Dedifferentiated amniotic fluid mesenchymal stem cell (primary cell): Measurements from ENCODE around the gene KIF1B.
"Not testable (repeated sequence)": the region's sequence is repeated elsewhere in the genome, so short reads cannot be mapped to it uniquely, and the experiment has no call there.

ENCODE experiments used
- DNase-seq: peaks from one replicate; pipeline ENCODE4 v3.0.0-alpha.2; 2016; ENCODE audit errors: extremely low spot score

Gene KIF1B

DNA sequence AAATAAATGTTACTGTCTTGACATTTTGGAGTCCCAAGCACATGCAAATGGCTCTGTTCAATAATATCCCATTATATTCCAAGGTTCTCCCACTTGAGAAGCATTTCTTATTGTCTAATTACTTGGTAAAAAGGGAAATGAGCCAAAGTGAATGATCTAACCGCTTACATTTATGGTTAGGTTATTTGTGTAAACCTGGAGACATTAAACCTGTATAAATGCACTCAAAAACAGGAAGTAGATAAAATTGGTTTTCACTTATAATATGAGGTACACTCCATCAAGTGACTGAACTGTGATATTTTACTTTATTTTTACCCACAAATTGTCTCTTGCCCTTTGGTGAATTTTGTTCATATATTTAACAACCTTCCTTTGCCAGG, 26.8 kb downstream of the KIF1B start:
- no peak for DNase-seq

DNA sequence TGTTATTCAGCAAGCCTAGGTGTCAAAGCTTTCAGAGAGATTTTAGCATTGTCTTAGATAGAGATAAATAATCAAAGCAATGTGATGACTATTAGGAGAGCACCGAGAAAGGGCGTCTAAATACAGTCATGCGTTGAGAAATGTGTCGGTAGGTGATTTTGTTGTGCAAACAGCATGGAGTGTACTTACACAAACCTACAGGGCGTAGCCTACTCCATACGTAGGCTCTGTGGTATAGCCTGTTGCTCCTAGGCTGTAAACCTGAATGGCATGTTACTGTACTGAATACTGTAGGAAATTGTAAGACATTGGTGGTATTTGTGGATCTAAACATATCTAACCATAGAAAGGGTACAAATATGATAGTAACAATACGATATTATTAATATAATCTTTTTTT, 31.8 kb downstream of the KIF1B start:
- no peak for DNase-seq

DNA sequence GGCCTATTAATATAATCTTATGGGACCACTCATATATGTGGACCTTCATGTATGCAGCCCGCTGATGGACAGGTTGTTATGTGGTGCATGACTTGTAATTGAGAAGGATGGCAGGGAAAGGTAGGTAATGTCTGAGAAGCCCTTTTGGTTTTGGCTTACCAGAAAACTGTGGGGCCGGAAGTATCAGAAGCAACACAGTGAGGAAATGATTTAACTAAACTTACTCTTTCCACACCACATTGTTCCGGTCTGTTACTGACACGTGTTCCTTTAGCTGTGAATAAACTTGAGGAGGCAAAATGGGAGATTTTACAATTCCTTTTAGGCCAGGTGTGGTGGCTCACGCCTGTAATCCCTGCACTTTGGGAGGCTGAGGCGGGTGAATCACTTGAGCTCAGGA, 32.4 kb downstream of the KIF1B start:
- no peak for DNase-seq

DNA sequence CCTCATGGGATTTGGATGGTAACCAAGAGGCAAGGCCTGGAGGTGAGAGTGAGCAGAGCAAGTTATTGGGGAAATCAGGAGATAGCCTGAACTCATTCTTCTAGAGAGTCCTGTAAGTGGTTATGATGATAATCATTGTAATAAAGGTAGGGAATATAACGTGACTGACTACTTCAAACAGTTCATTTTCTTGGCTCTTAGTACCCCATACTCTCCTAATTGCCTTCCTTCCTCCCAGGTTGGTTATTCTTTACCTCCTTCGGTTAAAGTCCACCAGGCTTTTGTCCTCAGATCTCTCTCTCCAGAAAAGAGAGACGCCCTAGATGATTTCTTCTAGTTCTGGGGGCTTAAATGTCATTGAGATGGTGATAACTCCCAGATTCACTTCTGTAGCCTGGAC, 35.3 kb downstream of the KIF1B start:
- no peak for DNase-seq

DNA sequence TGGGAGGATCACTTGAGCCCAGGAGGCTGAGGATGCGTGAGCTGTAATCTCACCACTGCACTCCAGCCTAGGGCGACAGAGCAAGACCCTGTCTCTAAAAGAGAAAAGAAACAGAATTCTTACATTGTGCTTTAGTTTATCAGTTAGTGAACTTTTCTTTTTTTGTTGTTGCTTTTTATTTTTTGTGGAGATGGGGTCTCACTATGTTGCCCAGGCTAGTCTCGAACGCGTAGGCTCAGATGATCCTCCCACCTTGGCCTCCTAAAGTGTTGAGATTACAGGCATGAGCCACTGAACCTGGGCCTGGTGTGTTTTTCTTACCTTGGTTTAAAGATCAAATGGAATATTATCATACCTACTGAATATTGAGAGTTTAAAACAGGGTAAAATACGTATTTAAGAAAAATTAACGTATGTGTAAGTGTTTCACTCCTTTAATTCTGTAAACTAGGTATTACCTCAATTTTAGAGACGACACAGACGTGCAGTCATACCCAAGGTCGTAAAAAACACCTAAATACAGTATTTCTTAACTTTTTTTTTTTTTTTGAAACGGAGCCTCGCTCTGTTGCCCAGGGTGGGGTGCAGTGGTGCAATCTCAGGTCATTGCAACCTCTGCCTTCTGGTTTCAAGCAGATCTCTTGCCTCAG, 39.6 kb downstream of the KIF1B start:
- no peak for DNase-seq

- DNase-seq = no peak
These were observed 40.3 kb downstream of the KIF1B start for GRCh38 chr1:10250663-10251062.

DNA sequence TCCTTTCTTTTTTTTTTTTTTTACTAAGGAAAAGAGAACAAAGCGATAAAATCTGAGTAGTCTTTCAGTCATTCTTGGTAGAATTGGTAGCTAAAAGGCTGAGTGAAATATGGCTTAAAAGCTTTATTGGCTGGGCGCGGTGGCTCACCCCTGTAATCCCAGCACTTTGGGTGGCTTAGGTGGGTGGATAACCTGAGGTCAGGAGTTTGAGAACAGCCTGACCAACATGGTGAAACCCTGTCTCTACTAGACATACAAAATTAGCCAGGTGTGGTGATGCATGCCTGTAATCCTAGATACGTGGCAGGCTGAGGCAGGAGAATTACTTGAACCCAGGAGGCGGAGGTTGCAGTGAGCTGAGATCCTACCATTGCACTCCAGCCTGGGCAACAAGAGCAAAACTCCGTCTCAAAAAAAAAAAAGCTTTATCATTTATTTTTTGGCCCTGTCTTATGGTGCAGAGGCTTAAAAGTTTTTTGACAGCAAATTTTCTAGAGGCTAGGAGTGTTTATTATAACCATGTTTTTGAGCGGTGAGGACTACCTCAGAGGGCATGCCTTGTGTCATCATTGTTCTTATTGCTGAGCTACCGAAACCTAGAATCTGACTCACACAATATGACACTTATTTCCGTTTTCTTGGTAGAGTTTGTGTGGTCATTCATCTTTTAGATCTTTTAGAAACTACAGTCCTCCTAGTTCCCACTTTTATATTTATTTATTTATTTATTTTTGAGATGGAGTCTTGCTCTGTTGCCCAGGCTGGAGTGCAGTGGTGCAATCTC, 41.1 kb downstream of the KIF1B start:
- DNase-seq = not testable (repeated sequence)

DNA sequence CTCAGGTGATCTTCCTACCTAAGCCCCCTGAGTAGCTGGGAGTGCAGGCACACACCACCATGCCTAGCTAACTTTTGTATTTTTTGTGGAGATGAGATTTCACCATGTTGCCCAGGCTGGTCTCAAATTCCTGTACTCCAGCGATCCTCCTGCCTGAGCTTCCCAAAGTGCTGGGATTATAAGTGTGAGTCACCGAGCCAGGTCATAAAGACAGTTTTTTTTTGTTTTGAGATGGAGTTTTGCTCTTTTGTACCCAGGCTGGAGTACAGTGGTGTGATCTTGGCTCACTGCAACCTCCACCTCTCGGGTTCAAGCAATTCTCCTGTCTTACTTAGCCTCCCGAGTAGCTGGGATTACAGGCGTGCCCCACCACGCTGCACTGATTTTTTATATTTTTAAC, 42.1 kb downstream of the KIF1B start:
- peak; percentile 38 for DNase-seq

DNA sequence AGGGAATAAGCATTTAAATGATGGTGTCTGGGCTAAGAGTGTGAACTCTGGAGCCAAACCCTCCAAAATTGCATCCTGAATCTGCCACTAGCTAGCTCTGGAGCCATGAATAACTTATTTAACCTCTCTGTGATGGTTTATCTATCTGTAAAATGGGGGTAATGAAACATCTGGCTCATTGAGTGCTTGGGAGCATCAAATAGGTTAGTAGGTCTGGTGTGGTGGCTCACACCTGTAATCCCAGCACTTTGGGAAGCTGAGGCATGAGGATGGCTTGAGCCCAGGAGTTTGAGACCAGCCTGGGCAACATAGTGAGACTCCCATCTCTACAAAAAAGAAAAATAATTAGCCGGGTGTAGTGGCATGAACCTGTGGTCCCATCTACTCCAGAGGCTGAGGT, 42.8 kb downstream of the KIF1B start:
- DNase-seq = no peak

GRCh38 chr1:10253755-10254154, 43.4 kb downstream of the KIF1B start:
- DNase-seq = peak; percentile 89

DNA sequence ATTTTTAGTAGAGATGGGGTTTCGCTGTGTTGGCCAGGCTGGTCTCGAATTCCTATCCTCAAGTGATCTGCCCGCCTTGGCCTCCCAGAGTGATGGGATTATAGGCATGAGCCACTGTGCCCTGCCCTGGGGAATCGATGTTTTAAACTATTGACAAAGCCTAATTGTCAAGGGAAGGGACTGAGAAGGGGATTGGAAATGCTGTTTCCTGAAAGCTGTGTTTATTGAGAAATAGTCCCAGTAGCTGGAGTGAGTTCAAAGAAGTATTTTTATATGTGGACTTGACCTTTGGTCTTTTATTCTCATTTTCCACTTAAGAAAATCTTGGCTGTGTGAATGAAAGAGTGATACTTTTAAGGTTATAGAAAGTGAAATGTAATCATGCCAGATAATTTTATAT, 47.5 kb downstream of the KIF1B start:
- no peak for DNase-seq

- DNase-seq = not testable (repeated sequence)
These were observed 49.2 kb downstream of the KIF1B start for GRCh38 chr1:10259547-10259946.

DNA sequence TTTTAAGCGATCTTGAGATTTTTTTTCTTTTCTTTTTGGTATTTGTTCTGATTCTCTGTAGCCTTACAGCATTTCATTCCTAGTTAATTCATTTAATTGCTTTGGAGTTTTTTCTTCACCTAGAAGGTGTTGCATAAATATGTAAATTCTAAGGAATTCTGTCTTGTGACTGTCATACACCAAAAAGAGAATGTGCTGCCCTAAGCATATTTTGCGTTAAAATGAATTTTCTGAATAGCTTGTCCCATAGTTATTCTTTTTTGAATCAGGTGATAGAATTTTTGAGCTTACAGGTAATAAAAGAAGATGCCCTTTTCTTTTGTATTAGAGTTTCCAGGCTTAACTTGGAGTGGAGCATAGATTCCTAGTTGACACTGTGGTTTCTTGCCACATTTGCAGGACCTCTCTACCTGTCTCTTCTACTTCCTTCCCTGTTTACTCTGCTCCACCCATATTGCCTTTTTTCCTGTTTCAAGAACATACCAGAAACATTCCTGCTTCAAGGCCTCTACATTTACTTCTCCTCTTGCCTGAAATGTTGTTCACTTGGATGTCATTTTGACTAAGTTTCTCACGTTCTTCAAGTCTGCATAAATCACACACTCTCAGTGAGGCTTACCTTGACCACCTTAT, 53.2 kb downstream of the KIF1B start:
- DNase-seq = no peak

GRCh38 chr1:10265027-10265426, 54.7 kb downstream of the KIF1B start:
- DNase-seq = no peak

DNA sequence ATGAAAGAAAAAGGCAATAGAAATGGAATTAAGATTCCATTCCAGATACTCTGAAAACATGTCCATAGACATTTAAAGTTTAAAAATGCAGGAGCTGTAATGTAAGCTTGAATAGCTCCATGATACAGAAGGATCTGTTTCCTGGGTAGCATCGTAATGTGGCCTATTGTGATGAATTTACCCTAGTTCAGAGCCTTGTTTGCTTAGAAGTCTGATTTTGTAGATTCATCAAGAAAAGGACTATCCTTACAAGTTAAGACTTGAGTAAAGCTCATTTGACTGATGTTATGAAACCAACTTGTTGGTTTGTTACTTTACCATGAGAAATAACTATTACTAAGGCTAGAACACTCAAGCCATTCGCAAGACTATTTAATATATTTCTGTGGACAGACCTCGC, 55.5 kb downstream of the KIF1B start:
- no peak for DNase-seq

DNA sequence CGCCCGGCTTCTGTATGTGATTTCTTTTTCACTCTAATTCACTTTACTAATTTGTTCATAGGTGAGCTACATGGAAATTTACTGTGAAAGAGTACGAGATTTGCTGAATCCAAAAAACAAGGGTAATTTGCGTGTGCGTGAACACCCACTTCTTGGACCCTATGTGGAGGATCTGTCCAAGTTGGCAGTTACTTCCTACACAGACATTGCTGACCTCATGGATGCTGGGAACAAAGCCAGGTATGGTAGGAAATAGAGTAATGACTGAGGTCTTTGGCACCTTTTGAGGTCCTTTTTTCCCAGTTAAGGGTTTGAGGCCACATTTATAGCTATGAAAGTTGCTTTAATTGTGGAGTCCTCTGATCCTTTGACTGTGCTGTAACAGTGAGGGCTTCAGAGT, 56.9 kb downstream of the KIF1B start:
- DNase-seq = no peak

DNA sequence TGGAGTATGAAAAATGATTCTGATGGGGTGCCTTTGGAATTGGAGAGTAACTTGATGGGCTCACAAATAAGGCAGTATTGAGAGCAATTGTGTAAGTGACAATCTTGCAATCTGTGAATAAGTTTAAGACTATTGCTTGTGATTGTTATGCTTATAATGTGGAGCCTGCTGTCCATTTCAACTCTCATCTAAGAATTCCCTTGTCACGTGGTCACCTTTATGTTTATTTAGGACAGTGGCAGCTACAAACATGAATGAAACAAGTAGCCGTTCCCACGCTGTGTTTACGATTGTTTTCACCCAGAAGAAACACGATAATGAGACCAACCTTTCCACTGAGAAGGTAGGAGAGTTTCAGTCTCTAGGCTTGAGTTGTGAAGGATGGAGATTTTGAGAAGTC, 57.6 kb downstream of the KIF1B start:
- no peak for DNase-seq

GRCh38 chr1:10271090-10271489, 60.7 kb downstream of the KIF1B start:
- DNase-seq = no peak

DNA sequence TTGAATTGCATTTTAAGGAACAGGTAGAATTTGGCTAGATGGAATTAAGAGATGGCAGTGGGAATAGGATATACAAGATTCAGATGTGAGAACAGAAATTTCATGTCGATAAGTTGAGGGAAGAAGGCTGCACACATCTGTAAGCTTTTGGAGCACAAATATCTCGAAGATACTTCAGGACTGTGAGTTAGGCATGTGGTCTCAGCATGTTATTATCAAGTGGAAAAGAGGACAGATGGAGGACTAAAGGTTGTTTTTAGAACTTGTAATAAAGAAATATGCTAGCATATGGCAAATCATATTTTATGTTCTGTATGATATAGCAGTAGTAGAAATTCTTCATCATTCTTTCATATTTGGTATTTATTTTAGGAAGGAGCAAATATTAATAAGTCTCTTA, 61.5 kb downstream of the KIF1B start:
- no peak for DNase-seq

DNA sequence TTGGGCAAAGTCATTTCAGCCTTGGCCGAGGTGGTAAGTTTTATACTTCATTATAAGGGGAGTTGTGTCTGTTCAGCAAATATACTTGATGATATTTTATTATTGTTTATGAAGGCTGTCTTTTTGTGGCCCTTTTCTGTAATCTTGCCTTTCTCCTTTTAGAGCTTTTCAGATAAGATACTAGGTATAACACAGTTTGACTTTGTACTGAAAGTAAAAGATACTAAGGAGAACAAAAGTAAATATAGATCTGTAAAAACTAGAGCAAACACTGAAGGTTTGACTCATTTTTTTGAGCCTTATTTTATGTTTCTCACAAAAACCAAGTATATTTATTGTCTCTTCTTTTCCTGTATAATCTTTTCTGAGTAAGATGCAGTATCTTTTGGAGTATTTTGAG, 61.9 kb downstream of the KIF1B start:
- DNase-seq = no peak

- DNase-seq = no peak
These were observed 68.5 kb downstream of the KIF1B start for GRCh38 chr1:10278880-10279279.

GRCh38 chr1:10280439-10281350, 70.3 kb downstream of the KIF1B start:
- DNase-seq = no peak
